Nephron (organoid): ENCODE results near the gene AIF1L.

Source experiments
- H3K27ac Mint-ChIP-seq, 3 experiments: 2 replicates each; pipeline ENCODE4 v1.8.0; 2020; ENCODE audit warnings: mixed read lengths in 3 of 3, mild to moderate bottlenecking in 2 of 3, moderate library complexity in 1 of 3
- H3K27me3 Mint-ChIP-seq: 2 replicates; pipeline ENCODE4 v1.8.0; 2021; ENCODE audit warnings: low read depth, mild to moderate bottlenecking, moderate library complexity, mixed read lengths
- H3K36me3 Mint-ChIP-seq: 2 replicates; pipeline ENCODE4 v1.8.0; 2020; ENCODE audit warnings: low read depth, mixed read lengths
- H3K4me1 Mint-ChIP-seq: 2 replicates; pipeline ENCODE4 v1.8.0; 2020; ENCODE audit warnings: mixed read lengths
- H3K4me3 Mint-ChIP-seq, 3 experiments: 2 replicates each; pipeline ENCODE4 v1.8.0; 2020; ENCODE audit warnings: mild to moderate bottlenecking in 3 of 3, mixed read lengths in 3 of 3, moderate library complexity in 2 of 3
- H3K9me3 Mint-ChIP-seq: 2 replicates; pipeline ENCODE4 v1.8.0; 2020; ENCODE audit warnings: mixed read lengths
- TF ChIP-seq, protein P1 (sequence below), 3 experiments: fragments of 200-600 bp; sonication (generic); IDR thresholded peaks; one replicate each; pipeline ENCODE4 v1.5.0; 2021; ENCODE audit warnings: antibody characterized with exemption in 3 of 3; ENCODE audit not compliant: unreplicated experiment in 3 of 3

The AIF1L gene

GRCh38 chr9:131081868-131082267 lies 14.5 kb upstream of the AIF1L start:
- Mint-ChIP-seq H3K4me1 (no peaks in the 10 kb centered on the region), H3K36me3 (no peaks in the 10 kb centered on the region), H3K4me3 (no peak overlapping the region), H3K27me3 (no peaks in the 10 kb centered on the region), H3K9me3 (no peaks in the 10 kb centered on the region), H3K27ac (no peak overlapping the region)
- TF ChIP-seq, protein P1, sequence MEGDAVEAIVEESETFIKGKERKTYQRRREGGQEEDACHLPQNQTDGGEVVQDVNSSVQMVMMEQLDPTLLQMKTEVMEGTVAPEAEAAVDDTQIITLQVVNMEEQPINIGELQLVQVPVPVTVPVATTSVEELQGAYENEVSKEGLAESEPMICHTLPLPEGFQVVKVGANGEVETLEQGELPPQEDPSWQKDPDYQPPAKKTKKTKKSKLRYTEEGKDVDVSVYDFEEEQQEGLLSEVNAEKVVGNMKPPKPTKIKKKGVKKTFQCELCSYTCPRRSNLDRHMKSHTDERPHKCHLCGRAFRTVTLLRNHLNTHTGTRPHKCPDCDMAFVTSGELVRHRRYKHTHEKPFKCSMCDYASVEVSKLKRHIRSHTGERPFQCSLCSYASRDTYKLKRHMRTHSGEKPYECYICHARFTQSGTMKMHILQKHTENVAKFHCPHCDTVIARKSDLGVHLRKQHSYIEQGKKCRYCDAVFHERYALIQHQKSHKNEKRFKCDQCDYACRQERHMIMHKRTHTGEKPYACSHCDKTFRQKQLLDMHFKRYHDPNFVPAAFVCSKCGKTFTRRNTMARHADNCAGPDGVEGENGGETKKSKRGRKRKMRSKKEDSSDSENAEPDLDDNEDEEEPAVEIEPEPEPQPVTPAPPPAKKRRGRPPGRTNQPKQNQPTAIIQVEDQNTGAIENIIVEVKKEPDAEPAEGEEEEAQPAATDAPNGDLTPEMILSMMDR (IDR thresholded peaks at IDR 0.05; ENCODE audit: unreplicated experiment in 3 of 3), result no peak

- Mint-ChIP-seq H3K27ac (no peak overlapping the region), H3K4me3 (no peak overlapping the region), H3K36me3 (no peaks in the 10 kb centered on the region), H3K4me1 (no peaks in the 10 kb centered on the region), H3K9me3 (no peaks in the 10 kb centered on the region), H3K27me3 (no peaks in the 10 kb centered on the region)
- TF ChIP-seq, protein P1 (IDR thresholded peaks at IDR 0.05; ENCODE audit: unreplicated experiment in 3 of 3), result no peak
These were observed 13.4 kb upstream of the AIF1L start for GRCh38 chr9:131082774-131083512.

- H3K4me1 Mint-ChIP-seq, result no peaks in the 10 kb centered on the region
- H3K36me3 Mint-ChIP-seq, result no peaks in the 10 kb centered on the region
- no peak overlapping the region for H3K27ac Mint-ChIP-seq
- H3K9me3 Mint-ChIP-seq, result no peaks in the 10 kb centered on the region
- no peak overlapping the region for H3K4me3 Mint-ChIP-seq
- TF ChIP-seq, protein P1 (IDR thresholded peaks at IDR 0.05; ENCODE audit: unreplicated experiment in 3 of 3), result no peak
- no peaks in the 10 kb centered on the region for H3K27me3 Mint-ChIP-seq
These were observed 11.5 kb upstream of the AIF1L start for GRCh38 chr9:131084661-131085369.

DNA sequence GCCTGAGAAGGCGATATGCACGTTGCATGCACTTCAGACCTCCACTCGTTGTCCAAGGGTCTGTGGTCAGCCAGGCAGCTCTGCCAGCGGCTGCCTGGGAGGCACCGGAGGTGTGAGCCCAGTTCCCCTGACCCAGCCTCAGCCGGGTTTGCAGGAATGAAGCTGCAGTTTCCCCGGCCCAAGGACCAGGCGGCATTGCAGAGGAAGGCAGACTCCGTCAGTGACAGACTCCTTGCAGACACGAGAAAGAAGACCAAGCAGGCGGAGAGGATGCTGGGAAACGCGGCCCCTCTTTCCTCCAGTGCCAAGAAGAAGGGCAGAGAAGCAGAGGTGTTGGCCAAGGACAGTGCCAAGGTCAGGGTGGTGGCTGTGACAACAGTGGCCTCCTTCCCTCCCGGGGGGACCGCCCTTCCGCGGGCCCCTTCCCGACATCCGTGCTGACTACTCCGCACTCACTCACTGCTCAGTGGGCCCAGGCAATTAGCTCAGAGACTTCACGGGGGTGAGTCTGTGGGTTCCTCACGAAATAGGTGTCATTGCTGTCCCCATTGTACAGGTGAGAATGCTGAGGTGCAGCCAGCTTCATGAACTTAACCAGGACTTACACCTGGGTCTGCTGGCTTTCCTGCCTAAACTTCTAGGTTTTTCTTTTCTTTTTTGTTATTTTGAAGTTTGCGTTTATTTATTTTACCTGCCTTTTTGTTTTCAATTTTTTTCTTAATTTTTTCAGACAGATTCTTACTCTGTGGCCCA lies 10.8 kb upstream of the AIF1L start:
- Mint-ChIP-seq H3K36me3 (no peaks in the 10 kb centered on the region), H3K4me1 (no peaks in the 10 kb centered on the region), H3K27me3 (no peaks in the 10 kb centered on the region), H3K9me3 (no peaks in the 10 kb centered on the region), H3K27ac (no peak overlapping the region), H3K4me3 (no peak overlapping the region)
- TF ChIP-seq, protein P1 (IDR thresholded peaks at IDR 0.05; ENCODE audit: unreplicated experiment in 3 of 3), result no peak

- Mint-ChIP-seq H3K4me3 (no peak overlapping the region), H3K4me1 (no peaks in the 10 kb centered on the region), H3K27ac (no peak overlapping the region), H3K9me3 (no peaks in the 10 kb centered on the region), H3K27me3 (peaks cover 4% of the 10 kb centered on the region), H3K36me3 (no peaks in the 10 kb centered on the region)
- TF ChIP-seq, protein P1 (IDR thresholded peaks at IDR 0.05; ENCODE audit: unreplicated experiment in 3 of 3), result no peak
These were observed 8.9 kb upstream of the AIF1L start for GRCh38 chr9:131087354-131087893.
